Breast epithelium (tissue), 4 donors: ENCODE results near the gene MMP23B. TPM values are rescaled to one million over a fixed set of nuclear protein-coding genes. Genes with fewer than 3 reads are reported as not detected.

Source experiments
- DNase-seq, 2 donors: peaks; one replicate each; pipeline ENCODE4 v3.0.0-alpha.2; 2019; ENCODE audit warnings: low spot score in 2 of 2
- H3K27ac ChIP-seq, 2 donors: fragments of 200-600 bp; sonication (generic) in 1 of 2; one replicate each; pipeline ENCODE4 v1.5.1; 2016 to 2019; ENCODE audit warnings: mild to moderate bottlenecking in 1 of 2
- H3K27me3 ChIP-seq, 2 donors: fragments of 200-600 bp; sonication (generic) in 1 of 2; one replicate each; pipeline versions ENCODE4 v1.5.1 to v1.6.0; 2017 to 2019; ENCODE audit warnings: control low read depth in 1 of 2, mild to moderate bottlenecking in 1 of 2
- H3K36me3 ChIP-seq: fragments of 200-600 bp; one replicate; pipeline ENCODE4 v1.5.1; 2019
- H3K4me1 ChIP-seq, 2 donors: fragments of 200-600 bp; sonication (generic); one replicate each; pipeline ENCODE4 v1.5.1; 2016 to 2019; ENCODE audit warnings: control low read depth in 1 of 2
- H3K4me3 ChIP-seq, 3 donors: fragments of 200-600 bp; sonication (generic); 1 replicate in 2 of 3; 2 replicates in 1 of 3; pipeline ENCODE4 v1.5.1; 2016 to 2019; ENCODE audit warnings: mild to moderate bottlenecking in 3 of 3, moderate library complexity in 2 of 3
- H3K9me3 ChIP-seq, 2 donors: fragments of 200-600 bp; sonication (generic) in 1 of 2; one replicate each; pipeline ENCODE4 v1.5.1; 2016 to 2019; ENCODE audit warnings: control low read depth in 1 of 2
- CTCF ChIP-seq, 3 donors: fragments of 450-650 bp; IDR thresholded peaks; one replicate each; pipeline ENCODE4 v1.5.1; 2016 to 2017; ENCODE audit warnings: antibody characterized with exemption in 3 of 3, mild to moderate bottlenecking in 3 of 3, moderate library complexity in 3 of 3
- POLR2A ChIP-seq: fragments of 450-650 bp; IDR thresholded peaks from one replicate; pipeline ENCODE4 v1.6.1; 2016; ENCODE audit warnings: antibody characterized with exemption, mild to moderate bottlenecking, moderate library complexity
- POLR2AphosphoS5 ChIP-seq, 3 donors: sonication (generic); formaldehyde crosslinking; IDR thresholded peaks; one replicate each; pipeline ENCODE4 v1.6.1; 2017; ENCODE audit warnings: antibody characterized with exemption in 3 of 3
- intact Hi-C: fragments of 100-400 bp; cut with DNase I; formaldehyde crosslinking; loops from one replicate; pipeline ENCODE4 v1.15.1; 2023; ENCODE audit warnings: low total_unique reads
- total RNA-seq, 3 donors: library from RNA; depleted of rRNA; stranded (reverse); fragments of >200 nt; gene quantifications; one replicate each; pipeline ENCODE4 v1.1.0, GENCODE V29; 2016

The MMP23B gene
- total RNA-seq, 3 donors from 2014 or later, result 2.7 to 15.5 (median 7.5) TPM

DNA sequence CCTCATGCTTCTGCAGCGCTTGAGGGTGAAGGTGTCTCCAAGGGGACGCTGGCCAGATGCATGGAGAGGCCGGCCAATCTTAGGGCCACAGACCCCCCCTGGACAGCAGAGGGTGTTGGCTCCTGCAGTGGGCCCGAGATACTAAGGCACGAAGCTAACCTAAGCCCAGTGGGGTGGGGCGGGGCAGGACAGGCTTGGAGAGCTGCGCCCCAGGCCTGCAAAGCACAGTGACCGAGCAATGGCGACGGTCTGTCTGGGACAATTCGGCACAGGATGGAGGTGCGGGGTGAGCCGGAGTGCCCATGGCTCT, 33.3 kb upstream of the MMP23B start:
- H3K4me3 ChIP-seq, result no peak overlapping the region
- peaks cover 5 to 6% of the 10 kb centered on the region in 2 donors for H3K27me3 ChIP-seq
- intact Hi-C loops, result no loop called here
- H3K4me1 ChIP-seq, result peaks cover 6 to 8% of the 10 kb centered on the region in 2 donors
- DNase-seq, result no peak
- no peak overlapping the region for H3K27ac ChIP-seq
- TF ChIP-seq POLR2A (no peak), CTCF (IDR thresholded peaks at IDR 0.05) (no peak)
- H3K36me3 ChIP-seq, result no peaks in the 10 kb centered on the region
- H3K9me3 ChIP-seq, result no peaks in the 10 kb centered on the region

DNA sequence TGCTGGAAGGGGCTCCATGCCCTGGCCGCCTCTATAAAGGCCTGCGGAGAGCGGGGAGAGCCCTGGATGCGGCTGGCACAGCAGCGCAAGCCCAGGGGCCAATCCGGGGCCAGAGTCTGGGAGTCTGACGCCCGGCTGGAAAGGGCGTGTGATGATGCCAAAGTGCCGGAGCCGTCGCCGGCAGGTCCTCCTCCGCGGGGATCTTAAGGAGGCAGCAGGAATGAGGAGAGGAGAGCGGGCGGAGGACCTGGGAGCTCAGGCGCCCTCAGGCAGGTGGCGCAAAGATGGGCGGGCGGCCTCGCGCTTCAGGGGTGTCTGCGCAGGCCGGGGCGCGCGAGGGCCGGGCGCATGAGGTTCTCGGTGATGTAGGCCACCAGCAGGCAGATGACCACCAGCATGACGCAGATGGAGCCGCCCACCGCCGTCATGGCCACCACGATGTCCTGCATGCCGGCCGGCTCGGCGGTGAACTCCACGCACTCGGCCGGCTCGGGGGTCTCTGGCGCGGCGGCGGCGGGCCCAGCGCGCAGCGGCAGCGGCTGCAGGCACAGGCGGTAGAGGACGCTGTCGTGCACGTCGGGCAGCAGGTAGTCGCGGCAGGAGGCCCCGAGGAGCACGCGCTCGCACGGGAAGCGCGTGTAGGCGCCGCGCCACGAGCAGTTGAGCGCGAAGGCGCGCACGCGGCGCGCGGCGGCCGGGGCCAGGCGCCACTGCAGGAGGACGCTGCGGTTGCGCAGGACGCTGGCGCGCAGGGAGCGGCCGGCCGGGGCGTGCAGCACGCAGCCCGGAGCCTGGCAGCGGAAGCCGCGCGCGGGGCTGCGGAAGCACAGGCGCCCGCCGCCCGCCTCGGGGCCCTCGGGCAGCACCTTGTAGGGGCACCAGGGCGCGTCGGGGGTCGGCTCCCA, 32.7 kb upstream of the MMP23B start:
- Histone ChIP-seq H3K4me3 (peak overlapping the region in 2 of 3 donors; percentile 47 to 80), H3K9me3 (no peaks in the 10 kb centered on the region), H3K27ac (no peak overlapping the region), H3K4me1 (peaks cover 6 to 8% of the 10 kb centered on the region in 2 donors), H3K36me3 (no peaks in the 10 kb centered on the region), H3K27me3 (peaks cover 5 to 6% of the 10 kb centered on the region in 2 donors)
- no peak for DNase-seq
- TF ChIP-seq CTCF (IDR thresholded peaks at IDR 0.05) (no peak), POLR2A (no peak), POLR2AphosphoS5 (IDR thresholded peaks at IDR 0.05) (no peak)
- intact Hi-C loops, result no loop called here

GRCh38 chr1:1599935-1600860, 31.8 kb upstream of the MMP23B start, which contains the start of gene FNDC10:
Gene FNDC10 (minus strand): TSS chr1:1600135. CDS start chr1:1600015, 120 bp downstream.
- TF ChIP-seq POLR2A, result no peak
- TF ChIP-seq CTCF (IDR thresholded peaks at IDR 0.05), result no peak
- no peak for TF ChIP-seq POLR2AphosphoS5 (IDR thresholded peaks at IDR 0.05)
- Histone ChIP-seq H3K27me3 (peaks cover 5 to 6% of the 10 kb centered on the region in 2 donors), H3K27ac (no peak within 1 kb of the TSS), H3K4me3 (peak within 1 kb of the TSS; percentile 36 to 80 (median 60)), H3K36me3 (no peaks in the 10 kb centered on the region), H3K4me1 (peaks cover 6 to 8% of the 10 kb centered on the region in 2 donors), H3K9me3 (no peaks in the 10 kb centered on the region)
- DNase-seq, result no peak
- intact Hi-C loops, result no loop called here

DNA sequence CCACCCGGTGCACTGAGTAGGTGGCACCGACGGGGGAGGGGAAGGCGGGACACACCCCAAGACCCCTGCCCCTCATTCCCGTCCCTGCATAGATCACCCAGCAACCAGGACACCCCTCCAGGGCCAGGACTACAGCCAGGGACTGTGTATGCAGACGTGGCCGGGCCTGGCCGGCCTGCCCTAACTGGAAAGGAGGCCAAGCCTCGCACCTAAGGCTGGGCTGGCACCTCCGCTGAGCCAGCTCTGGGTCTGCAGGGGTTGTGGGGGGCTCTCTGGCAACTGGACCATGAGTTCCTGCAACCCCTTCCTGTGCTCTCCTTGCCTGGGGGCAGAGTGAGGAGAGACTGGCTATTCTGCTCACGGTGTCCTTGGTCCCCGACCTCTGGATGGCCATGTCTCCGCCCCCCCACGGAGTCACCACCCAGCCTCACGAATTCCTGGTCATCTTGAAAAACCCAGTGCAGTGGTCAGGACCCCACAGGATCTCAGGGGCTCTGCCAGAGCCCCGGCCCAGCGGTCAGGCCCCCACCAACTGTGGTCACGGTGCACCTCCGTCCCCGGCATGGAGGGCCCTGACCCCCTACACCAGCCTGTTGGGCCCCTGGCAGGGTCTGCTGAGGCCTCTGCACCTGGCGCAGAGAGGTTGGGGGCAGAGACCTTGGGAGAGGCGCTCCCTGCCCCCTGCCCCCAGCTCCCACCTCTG, 31.0 kb upstream of the MMP23B start:
- DNase-seq, result no peak
- Histone ChIP-seq H3K27me3 (peaks cover 5 to 6% of the 10 kb centered on the region in 2 donors), H3K4me1 (peaks cover 6 to 8% of the 10 kb centered on the region in 2 donors), H3K36me3 (no peaks in the 10 kb centered on the region), H3K4me3 (peak overlapping the region in 2 of 3 donors; percentile 60 to 80), H3K9me3 (no peaks in the 10 kb centered on the region), H3K27ac (no peak overlapping the region)
- intact Hi-C loops, result no loop called here
- TF ChIP-seq CTCF (IDR thresholded peaks at IDR 0.05) (no peak), POLR2AphosphoS5 (IDR thresholded peaks at IDR 0.05) (no peak), POLR2A (no peak)
